ENCODE measurements around the gene COTL1.
"Not testable (repeated sequence)": the region's sequence is repeated elsewhere in the genome, so short reads cannot be mapped to it uniquely, and the experiment has no call there.

The COTL1 gene

GRCh38 chr16:84528322-84528721, 89.6 kb downstream of the COTL1 start:
- no peak for DNase-seq (ENCODE audit: low read depth)

GRCh38 chr16:84527532-84528269, 90.2 kb downstream of the COTL1 start:
- no peak for DNase-seq (ENCODE audit: low read depth)

- no peak for DNase-seq (ENCODE audit: low read depth)
Measured at GRCh38 chr16:84526794-84527531, 90.9 kb downstream of the COTL1 start.

- not testable (repeated sequence) for DNase-seq (ENCODE audit: low read depth)
Measured at GRCh38 chr16:84524941-84525581, 92.8 kb downstream of the COTL1 start.

- no peak for DNase-seq (ENCODE audit: low read depth)
Measured at GRCh38 chr16:84524346-84524920, 93.4 kb downstream of the COTL1 start.

- DNase-seq (ENCODE audit: low read depth): no peak
Measured at GRCh38 chr16:84521497-84521770, 96.4 kb downstream of the COTL1 start.

GRCh38 chr16:84520725-84521496, 97.0 kb downstream of the COTL1 start:
- no peak for DNase-seq (ENCODE audit: low read depth)

GRCh38 chr16:84519855-84520254, 98.0 kb downstream of the COTL1 start:
- DNase-seq (ENCODE audit: low read depth): no peak

GRCh38 chr16:84518804-84519341, 99.0 kb downstream of the COTL1 start:
- no peak for DNase-seq (ENCODE audit: low read depth)

- peak; percentile 50 for DNase-seq (ENCODE audit: low read depth)
Measured at GRCh38 chr16:84518220-84518619, 99.7 kb downstream of the COTL1 start.

GRCh38 chr16:84517366-84517765, 100.5 kb downstream of the COTL1 start:
- no peak for DNase-seq (ENCODE audit: low read depth)

All from HS-5 (cell line).